ENCODE results near the gene NDEL1.
A peak's percentile ranks its signal among the peaks of the same experiment; 100 is the strongest.
"Not testable (repeated sequence)": the region's sequence is repeated elsewhere in the genome, so short reads cannot be mapped to it uniquely, and the experiment has no call there.

NDEL1 gene

GRCh38 chr17:8435245-8436168, at the start of gene NDEL1:
Gene NDEL1 (plus strand): TSS chr17:8435884. CDS start chr17:8444272, 8,388 bp downstream.
- DNase-seq (ENCODE audit: low read depth): peak; percentile 92

GRCh38 chr17:8386841-8387240, 48.8 kb upstream of the NDEL1 start:
- no peak for DNase-seq (ENCODE audit: low read depth)

GRCh38 chr17:8387914-8388651, 47.6 kb upstream of the NDEL1 start:
- no peak for DNase-seq (ENCODE audit: low read depth)

- DNase-seq (ENCODE audit: low read depth): no peak
Measured at GRCh38 chr17:8391711-8392110, 44.0 kb upstream of the NDEL1 start.

- no peak for DNase-seq (ENCODE audit: low read depth)
Measured at GRCh38 chr17:8392274-8392673, 43.4 kb upstream of the NDEL1 start.

- DNase-seq (ENCODE audit: low read depth): no peak
Measured at GRCh38 chr17:8392674-8393469, 42.8 kb upstream of the NDEL1 start.

- DNase-seq (ENCODE audit: low read depth): no peak
Measured at GRCh38 chr17:8393470-8394231, 42.0 kb upstream of the NDEL1 start.

GRCh38 chr17:8394497-8394896, 41.2 kb upstream of the NDEL1 start:
- not testable (repeated sequence) for DNase-seq (ENCODE audit: low read depth)

GRCh38 chr17:8397636-8398035, 38.0 kb upstream of the NDEL1 start, which contains the start of gene RNF222:
Gene RNF222 (minus strand): TSS chr17:8397827. CDS start chr17:8393461, 4,366 bp downstream.
- DNase-seq (ENCODE audit: low read depth): no peak

GRCh38 chr17:8398980-8399379, 36.7 kb upstream of the NDEL1 start:
- no peak for DNase-seq (ENCODE audit: low read depth)

- DNase-seq (ENCODE audit: low read depth): no peak
Measured at GRCh38 chr17:8401107-8401506, 34.6 kb upstream of the NDEL1 start.

GRCh38 chr17:8402921-8403536, 32.7 kb upstream of the NDEL1 start:
- DNase-seq (ENCODE audit: low read depth): no peak

GRCh38 chr17:8405499-8406016, 30.1 kb upstream of the NDEL1 start:
- no peak for DNase-seq (ENCODE audit: low read depth)

GRCh38 chr17:8406174-8406573, 29.5 kb upstream of the NDEL1 start:
- DNase-seq (ENCODE audit: low read depth): no peak

GRCh38 chr17:8408371-8408770, 27.3 kb upstream of the NDEL1 start:
- no peak for DNase-seq (ENCODE audit: low read depth)

- peak; percentile 88 for DNase-seq (ENCODE audit: low read depth)
Measured at GRCh38 chr17:8409966-8410882, 25.5 kb upstream of the NDEL1 start.

- no peak for DNase-seq (ENCODE audit: low read depth)
Measured at GRCh38 chr17:8410883-8411238, 24.8 kb upstream of the NDEL1 start.

GRCh38 chr17:8412089-8412488, 23.6 kb upstream of the NDEL1 start:
- DNase-seq (ENCODE audit: low read depth): peak; percentile 49

- DNase-seq (ENCODE audit: low read depth): no peak
Measured at GRCh38 chr17:8413328-8413727, 22.4 kb upstream of the NDEL1 start.

GRCh38 chr17:8413938-8414337, 21.7 kb upstream of the NDEL1 start:
- DNase-seq (ENCODE audit: low read depth): no peak
